WERI-Rb-1 (cell line): ENCODE data around the gene ISCU.

Experiments
- DNase-seq: peaks from one replicate; pipeline ENCODE4 v3.0.0-alpha.2; 2020
- H3K27ac ChIP-seq: fragments of 250-450 bp; sonication (Bioruptor Pico); 2 replicates; pipeline ENCODE4 v1.5.1; 2020; ENCODE audit warnings: mild to moderate bottlenecking, moderate library complexity
- H3K27me3 ChIP-seq: fragments of 250-450 bp; sonication (Bioruptor Pico); 2 replicates; pipeline ENCODE4 v1.5.1; 2021; ENCODE audit warnings: mild to moderate bottlenecking, low read depth, moderate library complexity; ENCODE audit not compliant: insufficient read depth, severe bottlenecking
- H3K36me3 ChIP-seq: fragments of 250-450 bp; sonication (Bioruptor Pico); 2 replicates; pipeline ENCODE4 v1.5.1; 2020; ENCODE audit warnings: mild to moderate bottlenecking, moderate library complexity
- H3K4me3 ChIP-seq: 2 replicates; pipeline ENCODE4 v1.5.1; 2011; ENCODE audit warnings: low read depth, mild to moderate bottlenecking, control low read depth, low read length
- H3K9me3 ChIP-seq: fragments of 250-450 bp; sonication (Bioruptor Pico); 2 replicates; pipeline ENCODE4 v1.5.1; 2021; ENCODE audit warnings: mild to moderate bottlenecking, moderate library complexity; ENCODE audit not compliant: severe bottlenecking
- TF ChIP-seq, protein P1 (sequence below): IDR thresholded peaks from 2 replicates; pipeline ENCODE4 v1.5.1; 2011; ENCODE audit warnings: low read depth, mild to moderate bottlenecking, control low read depth, inconsistent platforms, low read length

The ISCU gene

GRCh38 chr12:108576660-108577234 is 14.4 kb downstream of the ISCU start:
- Histone ChIP-seq H3K4me3 (no peak overlapping the region), H3K27me3 (no peaks in the 10 kb centered on the region), H3K27ac (no peak overlapping the region), H3K9me3 (no peaks in the 10 kb centered on the region), H3K36me3 (no peaks in the 10 kb centered on the region)
- DNase-seq: no peak
- TF ChIP-seq, protein P1, sequence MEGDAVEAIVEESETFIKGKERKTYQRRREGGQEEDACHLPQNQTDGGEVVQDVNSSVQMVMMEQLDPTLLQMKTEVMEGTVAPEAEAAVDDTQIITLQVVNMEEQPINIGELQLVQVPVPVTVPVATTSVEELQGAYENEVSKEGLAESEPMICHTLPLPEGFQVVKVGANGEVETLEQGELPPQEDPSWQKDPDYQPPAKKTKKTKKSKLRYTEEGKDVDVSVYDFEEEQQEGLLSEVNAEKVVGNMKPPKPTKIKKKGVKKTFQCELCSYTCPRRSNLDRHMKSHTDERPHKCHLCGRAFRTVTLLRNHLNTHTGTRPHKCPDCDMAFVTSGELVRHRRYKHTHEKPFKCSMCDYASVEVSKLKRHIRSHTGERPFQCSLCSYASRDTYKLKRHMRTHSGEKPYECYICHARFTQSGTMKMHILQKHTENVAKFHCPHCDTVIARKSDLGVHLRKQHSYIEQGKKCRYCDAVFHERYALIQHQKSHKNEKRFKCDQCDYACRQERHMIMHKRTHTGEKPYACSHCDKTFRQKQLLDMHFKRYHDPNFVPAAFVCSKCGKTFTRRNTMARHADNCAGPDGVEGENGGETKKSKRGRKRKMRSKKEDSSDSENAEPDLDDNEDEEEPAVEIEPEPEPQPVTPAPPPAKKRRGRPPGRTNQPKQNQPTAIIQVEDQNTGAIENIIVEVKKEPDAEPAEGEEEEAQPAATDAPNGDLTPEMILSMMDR: no peak

GRCh38 chr12:108577458-108577857 is 15.1 kb downstream of the ISCU start:
- Histone ChIP-seq H3K9me3 (no peaks in the 10 kb centered on the region), H3K27ac (no peak overlapping the region), H3K4me3 (no peak overlapping the region), H3K36me3 (no peaks in the 10 kb centered on the region), H3K27me3 (no peaks in the 10 kb centered on the region)
- no peak for DNase-seq
- TF ChIP-seq, protein P1: no peak

- Histone ChIP-seq H3K36me3 (no peaks in the 10 kb centered on the region), H3K9me3 (no peaks in the 10 kb centered on the region), H3K27ac (no peak overlapping the region), H3K4me3 (no peak overlapping the region), H3K27me3 (no peaks in the 10 kb centered on the region)
- DNase-seq: no peak
- TF ChIP-seq, protein P1: no peak
These were observed 15.9 kb downstream of the ISCU start for GRCh38 chr12:108578264-108578663.

DNA sequence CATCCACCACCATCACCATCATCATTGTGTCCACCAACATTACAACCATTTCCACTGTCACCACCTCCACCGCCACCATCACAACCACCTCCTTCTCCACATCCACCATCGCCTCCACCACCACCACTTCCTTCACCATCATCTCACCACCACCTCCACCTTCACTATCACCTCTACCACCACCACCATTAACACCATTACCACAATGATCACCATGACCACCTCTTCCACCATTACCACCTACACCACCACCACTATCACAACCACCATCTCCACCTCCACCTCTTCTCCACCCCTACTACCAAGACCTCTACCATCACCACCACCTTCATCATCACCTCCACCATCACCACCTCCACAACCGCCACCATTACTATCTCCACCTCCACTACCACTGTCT is 16.4 kb downstream of the ISCU start:
- Histone ChIP-seq H3K27me3 (no peaks in the 10 kb centered on the region), H3K27ac (no peak overlapping the region)

DNA sequence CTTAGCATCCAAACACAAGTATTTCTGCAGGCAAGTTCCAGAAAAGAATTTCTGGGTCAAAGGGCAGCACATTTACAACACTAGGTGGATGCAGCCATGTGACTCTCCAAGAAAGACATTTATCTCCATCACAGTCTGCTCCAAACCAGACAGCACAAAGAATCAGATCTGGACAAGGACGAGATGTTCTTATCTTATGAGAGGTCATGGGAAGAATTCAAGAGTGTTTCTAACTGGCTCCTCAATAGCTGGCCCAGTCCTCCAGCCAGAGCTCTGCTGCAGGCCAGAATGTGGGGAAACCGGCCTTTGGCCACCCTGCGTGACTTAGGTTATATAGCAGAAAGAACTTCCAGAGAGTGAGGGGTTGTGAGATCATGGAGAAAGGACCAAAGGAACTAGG is 18.1 kb downstream of the ISCU start:
- Histone ChIP-seq H3K36me3 (no peaks in the 10 kb centered on the region), H3K4me3 (no peak overlapping the region), H3K27me3 (no peaks in the 10 kb centered on the region), H3K27ac (no peak overlapping the region), H3K9me3 (no peaks in the 10 kb centered on the region)
- TF ChIP-seq, protein P1: no peak
- no peak for DNase-seq

More for the DNA sequence above, 16.4 kb downstream of the ISCU start:
- Histone ChIP-seq H3K36me3 (no peaks in the 10 kb centered on the region), H3K9me3 (no peaks in the 10 kb centered on the region), H3K4me3 (no peak overlapping the region)
- DNase-seq: no peak
- TF ChIP-seq, protein P1: no peak
